OCI-LY1 (cell line): ENCODE measurements around the gene FBXL14.

ENCODE experiments used
- H2AFZ ChIP-seq: fragments of 200-600 bp; sonication (generic), shearing (Covaris generic); 2 replicates; pipeline ENCODE4 v1.6.0; 2014; ENCODE audit warnings: antibody characterized with exemption, mild to moderate bottlenecking, low read length
- H3F3A ChIP-seq: fragments of 200-600 bp; sonication (generic), shearing (Covaris generic); 2 replicates; pipeline ENCODE4 v1.6.0; 2014; ENCODE audit warnings: mild to moderate bottlenecking, antibody characterized with exemption, low read length, moderate library complexity; ENCODE audit not compliant: insufficient read depth
- H3K27ac ChIP-seq: fragments of 200-600 bp; sonication (generic); 2 replicates; pipeline ENCODE4 v1.5.1; 2014; ENCODE audit warnings: low read length, mixed run types, mild to moderate bottlenecking, low read depth; ENCODE audit not compliant: poor library complexity, severe bottlenecking
- H3K27me3 ChIP-seq: fragments of 200-600 bp; sonication (generic); 2 replicates; pipeline ENCODE4 v1.6.0; 2014; ENCODE audit warnings: antibody characterized with exemption, mild to moderate bottlenecking, low read length, moderate library complexity; ENCODE audit not compliant: insufficient read depth
- H3K36me3 ChIP-seq: fragments of 200-600 bp; sonication (generic); 2 replicates; pipeline ENCODE4 v1.6.1; 2014; ENCODE audit warnings: mild to moderate bottlenecking, antibody characterized with exemption, low read length, moderate library complexity, mixed read lengths; ENCODE audit not compliant: insufficient read depth
- H3K4me1 ChIP-seq: fragments of 200-600 bp; sonication (generic); 2 replicates; pipeline ENCODE4 v1.5.1; 2014; ENCODE audit warnings: mild to moderate bottlenecking, low read length, moderate library complexity; ENCODE audit not compliant: insufficient read depth, severe bottlenecking
- H3K4me2 ChIP-seq: fragments of 200-600 bp; sonication (generic), shearing (Covaris generic); 2 replicates; pipeline ENCODE4 v1.6.1; 2014; ENCODE audit warnings: low read length
- H3K4me3 ChIP-seq: fragments of 200-600 bp; sonication (generic); 2 replicates; pipeline ENCODE4 v1.5.1; 2014; ENCODE audit warnings: low read length, low read depth, mild to moderate bottlenecking, mixed read lengths; ENCODE audit not compliant: poor library complexity, severe bottlenecking
- H3K79me2 ChIP-seq: fragments of 200-600 bp; shearing (Covaris generic); 2 replicates; pipeline ENCODE4 v1.6.1; 2016; ENCODE audit warnings: mixed run types, low read length, mixed read lengths; ENCODE audit not compliant: insufficient read depth
- H3K9ac ChIP-seq: fragments of 200-600 bp; sonication (generic), shearing (Covaris generic); 2 replicates; pipeline ENCODE4 v1.6.1; 2014; ENCODE audit warnings: mild to moderate bottlenecking, low read length, mixed read lengths
- H3K9me2 ChIP-seq: fragments of 200-600 bp; sonication (generic), shearing (Covaris generic); 2 replicates; pipeline ENCODE4 v1.6.1; 2014; ENCODE audit warnings: low read depth, mild to moderate bottlenecking, low read length, mixed read lengths
- H3K9me3 ChIP-seq: fragments of 200-600 bp; shearing (Covaris generic); 2 replicates; pipeline ENCODE4 v1.6.1; 2014; ENCODE audit warnings: low read length, mixed read lengths
- H4K20me1 ChIP-seq: fragments of 200-600 bp; sonication (generic), shearing (Covaris generic); 2 replicates; pipeline ENCODE4 v1.6.0; 2016; ENCODE audit warnings: mild to moderate bottlenecking, low read length; ENCODE audit not compliant: insufficient read depth
- EZH2 ChIP-seq: fragments of 200-600 bp; sonication (generic), shearing (Covaris generic); IDR thresholded peaks from 2 replicates; pipeline ENCODE4 v1.8.0; 2017; ENCODE audit warnings: borderline replicate concordance, mixed run types, mild to moderate bottlenecking, antibody characterized with exemption, low read length, moderate library complexity, mixed read lengths
- TF ChIP-seq, protein P1 (sequence below): fragments of 200-600 bp; sonication (generic), shearing (Covaris generic); IDR thresholded peaks from 2 replicates; pipeline ENCODE4 v1.5.1; 2017; ENCODE audit warnings: mild to moderate bottlenecking, antibody characterized with exemption, low read length, moderate library complexity, mixed read lengths

Gene FBXL14

DNA sequence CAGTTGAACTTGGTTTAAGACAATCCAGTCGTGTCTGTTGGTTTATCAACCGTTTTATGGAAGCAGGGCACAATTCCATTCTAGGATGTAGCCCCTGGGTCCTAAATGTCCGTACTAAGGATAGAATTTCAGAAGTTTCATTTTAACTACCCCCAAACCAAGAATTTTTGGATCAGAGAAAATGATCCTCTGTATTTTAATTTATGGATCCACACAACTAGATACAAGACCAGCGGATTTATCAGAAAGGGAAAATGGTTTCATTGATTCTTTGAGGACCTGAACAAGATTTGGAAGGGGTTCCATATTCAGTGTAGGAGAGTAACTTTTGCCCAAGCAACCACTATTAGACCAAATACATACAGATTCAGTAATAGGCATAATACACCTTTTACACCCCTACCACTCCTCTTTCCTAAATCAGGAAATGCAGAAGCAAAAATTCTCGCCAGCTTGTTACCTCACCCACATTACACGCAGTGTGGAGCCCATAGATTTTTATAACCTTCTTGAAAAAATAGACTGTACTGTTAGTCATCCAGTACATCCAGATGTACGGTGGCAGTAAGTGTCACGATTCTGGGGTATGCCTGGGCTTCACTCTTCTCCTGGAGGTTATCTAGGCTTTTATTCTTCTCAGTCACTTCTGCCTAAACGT lies 1.4 kb upstream of the FBXL14 start:
- H3K4me1 ChIP-seq = peaks cover 38% of the 10 kb centered on the region
- no peaks in the 10 kb centered on the region for H3K27me3 ChIP-seq
- H3K9ac ChIP-seq = peak overlapping the region; percentile 71; the same call in 1 of the 2 replicates
- H3K4me2 ChIP-seq = peak overlapping the region; percentile 93
- TF ChIP-seq EZH2 = no peak
- TF ChIP-seq, protein P1, sequence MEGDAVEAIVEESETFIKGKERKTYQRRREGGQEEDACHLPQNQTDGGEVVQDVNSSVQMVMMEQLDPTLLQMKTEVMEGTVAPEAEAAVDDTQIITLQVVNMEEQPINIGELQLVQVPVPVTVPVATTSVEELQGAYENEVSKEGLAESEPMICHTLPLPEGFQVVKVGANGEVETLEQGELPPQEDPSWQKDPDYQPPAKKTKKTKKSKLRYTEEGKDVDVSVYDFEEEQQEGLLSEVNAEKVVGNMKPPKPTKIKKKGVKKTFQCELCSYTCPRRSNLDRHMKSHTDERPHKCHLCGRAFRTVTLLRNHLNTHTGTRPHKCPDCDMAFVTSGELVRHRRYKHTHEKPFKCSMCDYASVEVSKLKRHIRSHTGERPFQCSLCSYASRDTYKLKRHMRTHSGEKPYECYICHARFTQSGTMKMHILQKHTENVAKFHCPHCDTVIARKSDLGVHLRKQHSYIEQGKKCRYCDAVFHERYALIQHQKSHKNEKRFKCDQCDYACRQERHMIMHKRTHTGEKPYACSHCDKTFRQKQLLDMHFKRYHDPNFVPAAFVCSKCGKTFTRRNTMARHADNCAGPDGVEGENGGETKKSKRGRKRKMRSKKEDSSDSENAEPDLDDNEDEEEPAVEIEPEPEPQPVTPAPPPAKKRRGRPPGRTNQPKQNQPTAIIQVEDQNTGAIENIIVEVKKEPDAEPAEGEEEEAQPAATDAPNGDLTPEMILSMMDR = no peak
- peak overlapping the region; percentile 74 for H3K27ac ChIP-seq
- H3K9me3 ChIP-seq = no peaks in the 10 kb centered on the region
- peaks cover 24% of the 10 kb centered on the region for H3K79me2 ChIP-seq
- peak overlapping the region; percentile 65 for H2AFZ ChIP-seq
- H3K9me2 ChIP-seq = no peaks in the 10 kb centered on the region
- H3K36me3 ChIP-seq = peaks cover 10% of the 10 kb centered on the region
- peak overlapping the region; percentile 90 for H3K4me3 ChIP-seq
- H3F3A ChIP-seq = peaks cover 10% of the 10 kb centered on the region; the same call in 1 of the 2 replicates
- H4K20me1 ChIP-seq = no peaks in the 10 kb centered on the region

DNA sequence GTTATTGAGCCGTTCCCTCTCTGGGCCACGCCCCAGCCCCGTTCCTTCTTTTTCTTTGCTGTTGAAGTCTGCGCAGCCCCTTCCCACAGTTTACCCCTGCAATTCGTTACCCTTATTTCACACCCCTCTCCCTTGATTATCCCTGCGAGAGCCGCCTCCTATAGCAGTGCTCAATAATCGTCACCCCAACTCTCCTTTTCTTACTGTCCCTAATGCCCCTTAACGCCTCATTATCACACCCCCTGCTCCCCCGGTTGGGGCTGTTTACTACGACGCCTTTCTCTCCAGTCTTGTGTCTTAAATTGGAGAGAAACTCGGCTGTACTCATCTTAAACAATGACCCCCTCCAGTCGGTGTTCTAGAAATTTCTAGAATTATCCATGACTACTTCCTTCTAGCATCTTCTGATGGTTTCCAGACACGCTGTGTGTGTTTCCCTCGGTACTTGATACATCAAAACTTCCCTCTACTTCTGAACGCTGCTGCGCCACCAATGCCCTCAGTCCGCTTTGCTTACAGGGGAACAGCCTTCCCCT lies 713 bp upstream of the FBXL14 start:
- Histone ChIP-seq H2AFZ (peak overlapping the region; percentile 65), H3K4me1 (peaks cover 45% of the 10 kb centered on the region), H3K9me2 (no peaks in the 10 kb centered on the region), H3K79me2 (peaks cover 31% of the 10 kb centered on the region), H4K20me1 (no peaks in the 10 kb centered on the region), H3K27ac (peak overlapping the region; percentile 74), H3K4me2 (peak overlapping the region; percentile 93), H3K36me3 (peaks cover 15% of the 10 kb centered on the region), H3K27me3 (no peaks in the 10 kb centered on the region), H3F3A (peaks cover 10% of the 10 kb centered on the region; the same call in 1 of the 2 replicates), H3K4me3 (peak overlapping the region; percentile 90), H3K9ac (peak overlapping the region; percentile 71), H3K9me3 (no peaks in the 10 kb centered on the region)
- TF ChIP-seq EZH2 = no peak
- TF ChIP-seq, protein P1 = no peak; the same call in 1 of the 2 replicates

DNA sequence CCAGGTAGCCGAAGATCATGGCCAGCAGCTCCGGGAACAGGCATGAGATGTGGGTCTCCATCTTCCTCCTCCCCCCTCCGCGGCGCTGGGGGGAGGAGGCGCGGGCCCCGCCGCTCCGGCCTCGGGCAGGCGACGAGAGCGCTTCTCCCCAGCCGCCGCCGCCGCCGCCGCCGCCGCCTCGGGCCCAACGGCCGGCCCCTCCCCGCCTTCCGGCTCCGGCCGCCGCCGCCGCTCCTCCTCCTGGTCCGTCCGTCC lies 448 bp downstream of the FBXL14 start:
- peaks cover 20% of the 10 kb centered on the region for H3K36me3 ChIP-seq
- peak overlapping the region; percentile 96 for H3K4me2 ChIP-seq
- no peaks in the 10 kb centered on the region for H4K20me1 ChIP-seq
- peak overlapping the region; percentile 90 for H3K4me3 ChIP-seq
- H3F3A ChIP-seq = peaks cover 10% of the 10 kb centered on the region; the same call in 1 of the 2 replicates
- peaks cover 37% of the 10 kb centered on the region for H3K79me2 ChIP-seq
- peak overlapping the region; percentile 69 for H3K9ac ChIP-seq
- H3K9me2 ChIP-seq = no peaks in the 10 kb centered on the region
- no peak for TF ChIP-seq EZH2
- TF ChIP-seq, protein P1 = no peak
- peaks cover 53% of the 10 kb centered on the region for H3K4me1 ChIP-seq
- peak overlapping the region; percentile 86 for H3K27ac ChIP-seq
- no peak overlapping the region for H2AFZ ChIP-seq
- H3K9me3 ChIP-seq = no peaks in the 10 kb centered on the region
- H3K27me3 ChIP-seq = no peaks in the 10 kb centered on the region
